Activated naive CD8-positive, alpha-beta T cell treated with anti-CD3 and anti-CD28 coated beads for 36 hours (primary cell): ENCODE results near the gene GTF2F2. TPM values are rescaled to one million over a fixed set of nuclear protein-coding genes. Genes with fewer than 3 reads are reported as not detected.
A peak's percentile ranks its signal among the peaks of the same experiment; 100 is the strongest.

Experiments
- DNase-seq: peaks from one replicate; pipeline ENCODE4 v3.0.0; 2021
- H3K27ac Mint-ChIP-seq: one replicate; pipeline ENCODE4 v1.8.0; 2022; ENCODE audit warnings: mild to moderate bottlenecking, moderate library complexity, mixed read lengths
- H3K27me3 Mint-ChIP-seq: one replicate; pipeline ENCODE4 v1.8.0; 2022; ENCODE audit warnings: mild to moderate bottlenecking, mixed read lengths
- H3K36me3 Mint-ChIP-seq: one replicate; pipeline ENCODE4 v1.8.0; 2021; ENCODE audit warnings: mild to moderate bottlenecking, mixed read lengths
- H3K4me1 Mint-ChIP-seq: one replicate; pipeline ENCODE4 v1.8.0; 2021; ENCODE audit warnings: mixed read lengths
- H3K4me3 Mint-ChIP-seq: one replicate; pipeline ENCODE4 v1.8.0; 2022; ENCODE audit warnings: mild to moderate bottlenecking, moderate library complexity, mixed read lengths
- H3K9me3 Mint-ChIP-seq: one replicate; pipeline ENCODE4 v1.8.0; 2022; ENCODE audit warnings: mixed read lengths
- total RNA-seq, 2 experiments: library from RNA; stranded (reverse); gene quantifications; one replicate each; pipeline ENCODE4 v1.2.3, GENCODE V29; 2021

Gene GTF2F2
- total RNA-seq, 2 experiments from 2014 or later = 31.2 to 32.4 TPM

GRCh38 chr13:45299194-45299593, 178.9 kb downstream of the GTF2F2 start:
- Mint-ChIP-seq H3K27ac (no peak overlapping the region), H3K9me3 (no peaks in the 10 kb centered on the region), H3K4me1 (peaks cover 32% of the 10 kb centered on the region), H3K4me3 (no peak overlapping the region), H3K27me3 (no peaks in the 10 kb centered on the region), H3K36me3 (peaks cover 5% of the 10 kb centered on the region)
- no peak for DNase-seq

DNA sequence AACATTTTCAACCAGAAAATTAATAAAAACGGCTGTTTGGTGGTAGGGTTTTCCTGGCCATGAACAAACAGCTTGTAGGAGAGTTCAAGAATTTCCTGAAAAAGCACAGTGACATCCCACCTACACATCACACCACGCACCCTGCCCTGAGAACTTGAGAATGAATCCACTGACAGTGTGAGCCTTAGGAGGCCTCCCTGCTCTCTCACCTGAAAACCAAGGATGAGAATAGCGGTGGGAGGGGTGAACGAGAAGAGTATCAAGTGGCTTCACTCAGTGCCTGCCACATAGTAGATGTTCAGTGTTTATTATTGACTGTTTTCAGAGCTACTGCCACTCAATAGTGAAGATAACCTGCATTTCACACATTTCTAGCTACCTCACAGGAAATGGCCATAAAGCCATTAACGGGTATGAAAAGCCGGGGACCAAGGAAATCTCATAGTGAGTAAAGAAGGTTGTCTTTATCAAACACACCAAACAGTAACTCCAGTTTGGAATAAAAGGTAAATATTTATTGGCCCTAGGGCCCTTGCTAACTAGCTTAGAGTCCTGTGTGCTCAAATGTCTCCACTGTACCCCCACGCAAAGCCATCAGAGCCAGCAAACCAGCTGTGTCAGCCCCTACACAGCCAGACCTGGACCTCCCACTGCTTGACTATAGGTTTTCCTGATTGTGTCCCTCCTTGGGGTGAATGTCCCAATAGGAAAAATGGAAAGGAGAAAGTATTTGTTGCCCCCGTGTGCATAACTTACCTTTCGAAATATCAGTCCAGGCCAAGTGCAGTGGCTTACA, 180.1 kb downstream of the GTF2F2 start:
- peaks cover 32% of the 10 kb centered on the region for H3K4me1 Mint-ChIP-seq
- peaks cover 5% of the 10 kb centered on the region for H3K36me3 Mint-ChIP-seq
- DNase-seq = no peak
- no peaks in the 10 kb centered on the region for H3K9me3 Mint-ChIP-seq
- no peak overlapping the region for H3K27ac Mint-ChIP-seq
- peaks cover 3% of the 10 kb centered on the region for H3K27me3 Mint-ChIP-seq
- H3K4me3 Mint-ChIP-seq = no peak overlapping the region

DNA sequence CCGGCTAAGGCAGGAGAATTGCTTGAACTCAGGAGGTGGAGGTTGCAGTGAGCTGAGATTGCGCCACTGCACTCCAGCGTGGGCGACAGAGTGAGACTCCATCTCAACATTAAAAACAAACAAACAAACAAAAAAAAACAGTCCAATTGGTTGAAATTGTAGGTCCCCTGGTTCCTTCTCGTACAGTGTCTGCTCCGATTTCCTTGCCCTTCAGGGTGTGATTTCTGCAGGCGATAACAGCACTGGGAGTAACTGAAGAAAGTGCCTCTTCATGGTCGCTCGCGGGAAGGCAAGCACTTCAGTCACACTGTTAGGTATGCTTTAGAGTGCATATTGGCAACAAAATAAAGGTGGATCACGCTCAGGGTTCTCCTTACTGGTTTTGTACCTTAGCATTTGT, 181.0 kb downstream of the GTF2F2 start:
- Mint-ChIP-seq H3K27ac (no peak overlapping the region), H3K4me3 (no peak overlapping the region), H3K36me3 (peaks cover 5% of the 10 kb centered on the region), H3K4me1 (peaks cover 25% of the 10 kb centered on the region), H3K9me3 (no peaks in the 10 kb centered on the region), H3K27me3 (peaks cover 3% of the 10 kb centered on the region)
- DNase-seq = no peak

GRCh38 chr13:45302507-45302906, 182.2 kb downstream of the GTF2F2 start:
- H3K36me3 Mint-ChIP-seq = no peaks in the 10 kb centered on the region
- H3K4me1 Mint-ChIP-seq = peaks cover 17% of the 10 kb centered on the region
- H3K27me3 Mint-ChIP-seq = peaks cover 3% of the 10 kb centered on the region
- H3K27ac Mint-ChIP-seq = no peak overlapping the region
- DNase-seq = no peak
- no peaks in the 10 kb centered on the region for H3K9me3 Mint-ChIP-seq
- no peak overlapping the region for H3K4me3 Mint-ChIP-seq

DNA sequence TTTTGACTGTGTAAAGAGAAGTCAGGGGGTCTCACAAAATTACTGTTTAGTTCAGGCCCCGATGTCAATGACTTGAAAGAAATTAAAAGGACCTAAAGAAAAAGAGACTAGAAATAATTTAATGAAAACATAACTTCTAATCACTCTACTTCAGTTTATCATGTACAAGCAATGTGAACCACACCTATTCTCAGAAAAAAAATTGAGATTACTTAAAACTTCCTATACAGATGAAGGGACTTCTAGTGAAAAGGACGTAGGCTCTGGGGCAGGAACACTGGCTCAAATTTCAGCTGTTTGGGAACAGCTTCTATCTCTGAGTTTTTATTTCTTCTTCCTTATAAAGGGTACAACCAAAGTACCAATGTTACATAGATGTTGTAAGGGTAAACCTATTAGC, 182.7 kb downstream of the GTF2F2 start:
- no peak overlapping the region for H3K27ac Mint-ChIP-seq
- H3K36me3 Mint-ChIP-seq = no peaks in the 10 kb centered on the region
- no peak for DNase-seq
- H3K9me3 Mint-ChIP-seq = no peaks in the 10 kb centered on the region
- H3K27me3 Mint-ChIP-seq = peaks cover 3% of the 10 kb centered on the region
- peaks cover 12% of the 10 kb centered on the region for H3K4me1 Mint-ChIP-seq
- no peak overlapping the region for H3K4me3 Mint-ChIP-seq

DNA sequence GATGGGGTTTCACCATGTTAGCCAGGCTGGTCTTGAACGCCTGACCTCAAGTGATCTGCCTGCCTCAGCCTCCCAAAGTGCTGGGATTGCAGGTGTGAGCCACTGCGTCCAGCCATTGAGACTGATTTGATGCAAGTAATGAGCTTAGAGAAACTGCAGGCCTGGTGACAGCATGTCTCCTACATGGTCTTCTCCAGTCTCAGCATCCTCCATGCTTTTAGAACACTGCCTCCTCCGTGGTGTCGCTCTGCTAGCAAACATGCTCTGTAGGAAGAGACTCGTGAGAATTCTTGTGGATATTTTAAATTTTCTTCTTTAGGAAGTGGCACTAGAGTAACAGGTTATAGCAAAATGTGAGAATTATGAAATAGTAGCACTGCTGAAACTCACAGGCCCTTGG, 183.6 kb downstream of the GTF2F2 start:
- no peak for DNase-seq
- no peak overlapping the region for H3K4me3 Mint-ChIP-seq
- no peaks in the 10 kb centered on the region for H3K9me3 Mint-ChIP-seq
- no peaks in the 10 kb centered on the region for H3K36me3 Mint-ChIP-seq
- peaks cover 7% of the 10 kb centered on the region for H3K4me1 Mint-ChIP-seq
- no peak overlapping the region for H3K27ac Mint-ChIP-seq
- peaks cover 3% of the 10 kb centered on the region for H3K27me3 Mint-ChIP-seq

DNA sequence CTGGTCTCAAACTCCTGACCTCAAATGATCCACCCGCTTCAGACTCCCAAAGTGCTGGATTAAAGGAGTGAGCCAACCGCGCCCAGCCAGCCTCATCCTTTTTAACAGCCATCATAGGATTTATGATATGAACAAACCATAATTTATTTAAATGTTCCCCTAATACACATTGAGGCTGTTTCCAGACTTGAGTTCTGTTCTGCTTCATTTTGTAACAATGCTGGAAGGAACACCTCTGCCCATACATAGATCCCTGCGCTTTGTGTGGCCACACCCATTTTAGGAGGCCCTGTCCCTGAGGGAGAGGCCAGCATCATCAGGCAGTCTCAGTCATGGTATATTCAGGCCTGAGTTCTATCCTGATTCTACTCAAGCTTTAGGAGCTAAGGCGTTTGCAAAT, 184.8 kb downstream of the GTF2F2 start:
- no peak for DNase-seq
- no peaks in the 10 kb centered on the region for H3K36me3 Mint-ChIP-seq
- no peak overlapping the region for H3K27ac Mint-ChIP-seq
- H3K27me3 Mint-ChIP-seq = peaks cover 8% of the 10 kb centered on the region
- no peak overlapping the region for H3K4me3 Mint-ChIP-seq
- H3K9me3 Mint-ChIP-seq = no peaks in the 10 kb centered on the region
- H3K4me1 Mint-ChIP-seq = peaks cover 9% of the 10 kb centered on the region

DNA sequence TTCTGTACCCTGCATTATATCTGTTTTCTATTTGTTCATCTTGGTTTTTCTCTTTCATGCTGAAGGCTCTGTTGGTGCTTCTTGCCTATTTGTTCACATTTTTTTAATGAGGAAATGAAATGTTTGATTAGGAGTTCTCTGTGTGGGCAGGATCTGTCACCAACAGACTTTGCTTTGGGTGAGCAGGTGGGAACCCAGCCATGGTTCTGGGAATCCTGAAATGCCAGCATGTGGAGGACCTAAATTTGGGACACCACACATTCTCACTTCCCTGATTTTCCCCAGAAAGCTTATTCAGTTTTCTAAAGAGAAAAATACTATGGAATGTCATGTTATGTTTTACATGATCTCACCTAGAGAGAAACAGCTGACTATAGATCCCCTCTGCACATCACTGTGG, 186.7 kb downstream of the GTF2F2 start:
- H3K27ac Mint-ChIP-seq = no peak overlapping the region

DNA sequence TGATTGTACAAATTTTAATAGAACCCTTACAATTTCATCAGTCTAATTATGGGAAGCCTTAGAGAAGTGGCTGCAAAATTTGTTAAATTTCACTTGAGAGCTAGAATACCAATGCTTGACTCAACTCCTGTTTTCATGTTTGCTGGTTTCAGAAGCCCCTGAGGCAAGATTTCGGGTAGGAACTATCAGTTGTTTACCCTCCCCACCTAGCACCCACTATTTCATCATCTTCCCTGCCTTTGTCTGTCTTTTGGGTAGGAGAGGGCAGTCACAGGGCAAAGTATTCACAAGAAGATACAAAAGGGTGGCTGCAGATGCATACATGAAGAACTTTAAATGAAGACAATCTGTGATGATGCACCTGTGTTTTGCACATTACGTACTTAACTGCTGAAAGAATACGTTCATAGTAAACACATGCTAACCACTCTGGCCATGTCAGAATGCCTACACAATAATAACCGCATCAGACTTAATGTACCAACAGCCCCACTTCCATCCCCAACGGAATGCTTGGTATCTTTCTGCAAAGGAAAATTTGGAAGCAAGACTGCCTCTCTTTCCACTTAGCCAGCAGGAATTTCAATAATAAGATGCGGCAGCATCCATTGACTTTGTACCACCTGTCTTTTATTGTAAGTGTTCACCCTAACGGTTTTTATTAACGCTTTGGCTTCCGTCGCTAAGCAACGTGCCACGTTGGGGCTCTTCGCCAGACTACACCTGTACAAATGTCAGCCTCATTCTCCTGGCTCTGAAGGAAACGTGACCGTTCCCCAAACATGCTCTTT, 190.2 kb downstream of the GTF2F2 start:
- H3K4me3 Mint-ChIP-seq = peak overlapping the region; percentile 80
- DNase-seq = no peak
- H3K36me3 Mint-ChIP-seq = no peaks in the 10 kb centered on the region
- peaks cover 17% of the 10 kb centered on the region for H3K4me1 Mint-ChIP-seq
- peak overlapping the region; percentile 29 for H3K27ac Mint-ChIP-seq
- no peaks in the 10 kb centered on the region for H3K9me3 Mint-ChIP-seq
- peaks cover 17% of the 10 kb centered on the region for H3K27me3 Mint-ChIP-seq

More for the DNA sequence above, 186.7 kb downstream of the GTF2F2 start:
- Mint-ChIP-seq H3K36me3 (no peaks in the 10 kb centered on the region), H3K27me3 (peaks cover 20% of the 10 kb centered on the region), H3K9me3 (no peaks in the 10 kb centered on the region), H3K4me3 (no peak overlapping the region), H3K4me1 (peaks cover 17% of the 10 kb centered on the region)
- DNase-seq = no peak

GRCh38 chr13:45314822-45315221, 194.5 kb downstream of the GTF2F2 start:
- H3K9me3 Mint-ChIP-seq = no peaks in the 10 kb centered on the region
- peaks cover 12% of the 10 kb centered on the region for H3K27me3 Mint-ChIP-seq
- peaks cover 14% of the 10 kb centered on the region for H3K4me1 Mint-ChIP-seq
- no peaks in the 10 kb centered on the region for H3K36me3 Mint-ChIP-seq
- no peak for DNase-seq
- no peak overlapping the region for H3K4me3 Mint-ChIP-seq
- no peak overlapping the region for H3K27ac Mint-ChIP-seq

GRCh38 chr13:45315520-45316167, 195.3 kb downstream of the GTF2F2 start:
- H3K4me3 Mint-ChIP-seq = no peak overlapping the region
- H3K36me3 Mint-ChIP-seq = no peaks in the 10 kb centered on the region
- H3K27ac Mint-ChIP-seq = no peak overlapping the region
- H3K4me1 Mint-ChIP-seq = peaks cover 9% of the 10 kb centered on the region
- DNase-seq = no peak
- no peaks in the 10 kb centered on the region for H3K9me3 Mint-ChIP-seq
- H3K27me3 Mint-ChIP-seq = peaks cover 8% of the 10 kb centered on the region

GRCh38 chr13:45316338-45316737, 196.0 kb downstream of the GTF2F2 start:
- DNase-seq = no peak
- Mint-ChIP-seq H3K4me1 (peaks cover 5% of the 10 kb centered on the region), H3K27ac (no peak overlapping the region), H3K9me3 (no peaks in the 10 kb centered on the region), H3K27me3 (peaks cover under 1% of the 10 kb centered on the region), H3K4me3 (no peak overlapping the region), H3K36me3 (no peaks in the 10 kb centered on the region)

DNA sequence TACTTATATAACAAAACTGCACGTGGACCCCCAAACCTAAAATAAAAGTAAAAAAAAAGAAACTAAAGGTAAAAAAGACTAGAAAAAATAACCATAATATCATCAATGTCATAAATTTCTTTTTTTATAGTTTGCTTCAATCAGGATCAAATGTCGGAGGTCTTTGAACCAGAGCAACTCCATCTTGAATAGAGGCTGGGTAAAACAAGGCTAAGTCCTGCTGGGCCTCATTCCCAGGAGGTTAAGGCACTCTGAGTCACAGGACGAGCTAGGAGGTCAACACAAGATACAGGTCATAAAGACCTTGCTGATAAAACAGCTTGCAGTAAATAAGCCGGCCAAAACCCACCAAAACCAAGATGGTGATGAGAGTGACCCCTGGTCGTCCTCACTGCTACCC, 196.7 kb downstream of the GTF2F2 start:
- Mint-ChIP-seq H3K27me3 (no peaks in the 10 kb centered on the region), H3K36me3 (no peaks in the 10 kb centered on the region), H3K27ac (no peak overlapping the region), H3K9me3 (no peaks in the 10 kb centered on the region), H3K4me1 (peaks cover 3% of the 10 kb centered on the region), H3K4me3 (no peak overlapping the region)
- no peak for DNase-seq

GRCh38 chr13:45320876-45321629, 200.7 kb downstream of the GTF2F2 start:
- H3K27me3 Mint-ChIP-seq = no peaks in the 10 kb centered on the region
- no peaks in the 10 kb centered on the region for H3K9me3 Mint-ChIP-seq
- DNase-seq = no peak
- H3K27ac Mint-ChIP-seq = no peak overlapping the region
- peaks cover 3% of the 10 kb centered on the region for H3K4me1 Mint-ChIP-seq
- H3K4me3 Mint-ChIP-seq = no peak overlapping the region
- no peaks in the 10 kb centered on the region for H3K36me3 Mint-ChIP-seq

GRCh38 chr13:45325806-45326205, 205.5 kb downstream of the GTF2F2 start:
- Mint-ChIP-seq H3K27ac (no peak overlapping the region), H3K27me3 (no peaks in the 10 kb centered on the region), H3K4me3 (no peak overlapping the region)

More at GRCh38 chr13:45325806-45326205, 205.5 kb downstream of the GTF2F2 start:
- peaks cover 33% of the 10 kb centered on the region for H3K4me1 Mint-ChIP-seq
- DNase-seq = no peak
- no peaks in the 10 kb centered on the region for H3K9me3 Mint-ChIP-seq
- H3K36me3 Mint-ChIP-seq = no peaks in the 10 kb centered on the region
